NCI-H748 treated with DMSO at 0.1 percent for 48 hours (cell line): ENCODE data around the gene HPS4.
"Not testable (repeated sequence)": the region's sequence is repeated elsewhere in the genome, so short reads cannot be mapped to it uniquely, and the experiment has no call there.

Experiments used
- DNase-seq: peaks from one replicate; lab custom pipeline; 2025; lab: John Stamatoyannopoulos, UW

The HPS4 gene

GRCh38 chr22:26409719-26410335 is 73.8 kb downstream of the HPS4 start:
- peak; percentile 10 for DNase-seq

GRCh38 chr22:26408562-26409220 is 74.9 kb downstream of the HPS4 start:
- DNase-seq = not testable (repeated sequence)

GRCh38 chr22:26406118-26406517 is 77.5 kb downstream of the HPS4 start:
- DNase-seq = no peak

GRCh38 chr22:26404851-26405421 is 78.6 kb downstream of the HPS4 start:
- DNase-seq = no peak

GRCh38 chr22:26401726-26402125 is 81.9 kb downstream of the HPS4 start:
- no peak for DNase-seq
